ENCODE results near the gene DEPDC5. TPM values are rescaled to one million over a fixed set of nuclear protein-coding genes. Genes with fewer than 3 reads are reported as not detected.

The DEPDC5 gene
- total and polyA plus RNA-seq, 5 donors from 2014 or later, result 4.1 to 57.6 (median 9.7) TPM

GRCh38 chr22:31728857-31729256 is 25.0 kb upstream of the DEPDC5 start:
- Mint-ChIP-seq H3K4me1 (peaks cover 7 to 20% (median 17%) of the 10 kb centered on the region in 4 donors), H3K36me3 (peaks cover 10% of the 10 kb centered on the region), H3K4me3 (no peak overlapping the region), H3K9me3 (no peaks in the 10 kb centered on the region), H3K27me3 (no peaks in the 10 kb centered on the region), H3K27ac (no peak overlapping the region)
- Histone ChIP-seq H3K36me3 (ENCODE audit: control insufficient read depth, insufficient read depth, low read length) (peaks cover 15% of the 10 kb centered on the region), H3K4me3 (ENCODE audit: low read depth, low read length) (no peak overlapping the region), H3K9me3 (ENCODE audit: control insufficient read depth in 2 of 2, low read length in 2 of 2) (no peaks in the 10 kb centered on the region), H3K27me3 (ENCODE audit: control insufficient read depth, insufficient read depth, low read length) (no peaks in the 10 kb centered on the region), H3K4me1 (ENCODE audit: control insufficient read depth, insufficient read depth, low read length, poor library complexity, severe bottlenecking) (no peaks in the 10 kb centered on the region), H3K27ac (ENCODE audit: insufficient read depth, low read length, poor library complexity, severe bottlenecking) (no peak overlapping the region)
- DNase-seq, result no peak
- ATAC-seq (ENCODE audit: low read depth in 2 of 2), result no peak

GRCh38 chr22:31730344-31730711 is 23.5 kb upstream of the DEPDC5 start:
- no peaks in the 10 kb centered on the region for H3K4me1 ChIP-seq (ENCODE audit: control insufficient read depth, insufficient read depth, low read length, poor library complexity, severe bottlenecking)
- no peak overlapping the region for H3K4me3 ChIP-seq (ENCODE audit: low read depth, low read length)
- no peak overlapping the region for H3K4me3 Mint-ChIP-seq
- H3K4me1 Mint-ChIP-seq, result peaks cover 7 to 29% (median 25%) of the 10 kb centered on the region in 4 donors
- no peaks in the 10 kb centered on the region for H3K27me3 Mint-ChIP-seq
- no peaks in the 10 kb centered on the region for H3K27me3 ChIP-seq (ENCODE audit: control insufficient read depth, insufficient read depth, low read length)
- H3K9me3 Mint-ChIP-seq, result no peaks in the 10 kb centered on the region
- DNase-seq, result no peak
- H3K27ac Mint-ChIP-seq, result no peak overlapping the region
- H3K36me3 Mint-ChIP-seq, result peaks cover 13% of the 10 kb centered on the region
- no peak for ATAC-seq (ENCODE audit: low read depth in 2 of 2)
- no peaks in the 10 kb centered on the region for H3K9me3 ChIP-seq (ENCODE audit: control insufficient read depth in 2 of 2, low read length in 2 of 2)
- no peaks in the 10 kb centered on the region for H3K36me3 ChIP-seq (ENCODE audit: control insufficient read depth, insufficient read depth, low read length)
- no peak overlapping the region for H3K27ac ChIP-seq (ENCODE audit: insufficient read depth, low read length, poor library complexity, severe bottlenecking)

DNA sequence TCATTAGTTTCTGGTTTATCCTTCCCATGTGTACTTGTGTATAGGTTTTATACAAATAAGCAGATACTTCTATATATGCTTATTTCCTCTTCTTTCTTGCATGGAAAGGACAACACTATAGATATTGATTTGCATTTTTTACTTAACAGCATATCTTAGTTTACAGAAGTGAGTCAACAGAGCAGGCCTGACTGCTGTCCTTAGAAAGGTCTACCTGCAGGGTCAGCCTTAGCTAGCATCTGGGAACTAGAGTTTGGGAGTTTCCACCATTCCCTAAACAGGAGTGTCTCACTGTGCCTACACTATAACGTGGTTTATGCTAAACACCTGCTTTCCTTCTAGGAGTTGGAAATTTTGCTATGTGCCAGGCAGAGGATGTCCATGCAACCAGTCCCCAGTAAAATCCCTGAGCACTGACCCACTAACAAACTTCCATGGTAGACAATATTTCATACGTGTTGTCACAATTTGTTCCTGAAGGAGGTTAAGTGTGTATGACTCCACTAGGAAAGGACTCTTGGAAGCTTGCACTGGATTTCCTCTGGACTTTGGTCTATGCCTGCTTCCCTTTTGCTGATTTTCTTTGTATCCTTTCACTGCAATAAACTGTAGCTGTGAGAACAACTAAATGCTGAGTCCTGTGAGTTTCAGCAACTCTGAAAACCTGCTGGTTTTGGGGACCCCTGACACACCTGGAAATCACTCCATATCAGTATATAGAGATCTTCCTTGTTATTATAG is 21.6 kb upstream of the DEPDC5 start:
- ATAC-seq (ENCODE audit: low read depth in 2 of 2) (no peak), DNase-seq (no peak)
- H3K27me3 Mint-ChIP-seq, result no peaks in the 10 kb centered on the region
- no peak overlapping the region for H3K4me3 Mint-ChIP-seq
- H3K36me3 Mint-ChIP-seq, result peaks cover 13% of the 10 kb centered on the region
- peak overlapping the region in 2 of 3 donors; percentile 32 to 47 for H3K27ac Mint-ChIP-seq
- H3K4me1 Mint-ChIP-seq, result peaks cover 7 to 38% (median 25%) of the 10 kb centered on the region in 4 donors
- Histone ChIP-seq H3K4me1 (ENCODE audit: control insufficient read depth, insufficient read depth, low read length, poor library complexity, severe bottlenecking) (no peaks in the 10 kb centered on the region), H3K36me3 (ENCODE audit: control insufficient read depth, insufficient read depth, low read length) (no peaks in the 10 kb centered on the region), H3K4me3 (ENCODE audit: low read depth, low read length) (no peak overlapping the region), H3K27me3 (ENCODE audit: control insufficient read depth, insufficient read depth, low read length) (no peaks in the 10 kb centered on the region), H3K9me3 (ENCODE audit: control insufficient read depth in 2 of 2, low read length in 2 of 2) (no peaks in the 10 kb centered on the region), H3K27ac (ENCODE audit: insufficient read depth, low read length, poor library complexity, severe bottlenecking) (no peak overlapping the region)
- H3K9me3 Mint-ChIP-seq, result no peaks in the 10 kb centered on the region

DNA sequence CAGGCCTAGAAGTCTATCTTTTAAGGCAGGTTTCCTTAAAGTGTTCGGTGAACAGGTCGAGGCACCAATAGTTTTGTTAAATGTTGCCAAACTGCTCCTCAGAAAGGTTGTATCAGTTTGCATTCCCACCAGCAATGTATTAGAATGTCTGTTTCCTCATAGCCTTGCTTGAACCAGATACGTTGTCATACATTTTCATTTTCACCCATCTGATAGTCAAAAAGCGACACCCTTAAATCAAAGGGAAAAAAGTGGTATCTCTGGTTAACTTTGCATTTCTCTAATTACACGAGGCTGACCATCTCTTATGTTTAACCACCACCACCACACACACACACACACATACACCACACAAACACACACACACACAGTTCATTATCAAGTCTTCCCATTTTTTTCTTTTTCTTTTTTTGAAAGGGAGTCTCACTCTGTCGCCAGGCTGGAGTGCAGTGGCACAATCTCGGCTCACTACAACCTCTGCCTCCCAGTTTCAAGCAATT is 20.2 kb upstream of the DEPDC5 start:
- H3K4me3 ChIP-seq (ENCODE audit: low read depth, low read length), result no peak overlapping the region
- Mint-ChIP-seq H3K4me3 (no peak overlapping the region), H3K9me3 (no peaks in the 10 kb centered on the region), H3K4me1 (peaks cover 17 to 48% (median 36%) of the 10 kb centered on the region in 4 donors), H3K36me3 (peaks cover 23% of the 10 kb centered on the region), H3K27me3 (no peaks in the 10 kb centered on the region), H3K27ac (peak overlapping the region; percentile 45 to 75 (median 65))
- DNase-seq (no peak), ATAC-seq (ENCODE audit: low read depth in 2 of 2) (no peak)
- peaks cover 11% of the 10 kb centered on the region for H3K4me1 ChIP-seq (ENCODE audit: control insufficient read depth, insufficient read depth, low read length, poor library complexity, severe bottlenecking)
- H3K27me3 ChIP-seq (ENCODE audit: control insufficient read depth, insufficient read depth, low read length), result no peaks in the 10 kb centered on the region
- peaks cover 6% of the 10 kb centered on the region for H3K36me3 ChIP-seq (ENCODE audit: control insufficient read depth, insufficient read depth, low read length)
- H3K9me3 ChIP-seq (ENCODE audit: control insufficient read depth in 2 of 2, low read length in 2 of 2), result no peaks in the 10 kb centered on the region
- no peak overlapping the region for H3K27ac ChIP-seq (ENCODE audit: insufficient read depth, low read length, poor library complexity, severe bottlenecking)

DNA sequence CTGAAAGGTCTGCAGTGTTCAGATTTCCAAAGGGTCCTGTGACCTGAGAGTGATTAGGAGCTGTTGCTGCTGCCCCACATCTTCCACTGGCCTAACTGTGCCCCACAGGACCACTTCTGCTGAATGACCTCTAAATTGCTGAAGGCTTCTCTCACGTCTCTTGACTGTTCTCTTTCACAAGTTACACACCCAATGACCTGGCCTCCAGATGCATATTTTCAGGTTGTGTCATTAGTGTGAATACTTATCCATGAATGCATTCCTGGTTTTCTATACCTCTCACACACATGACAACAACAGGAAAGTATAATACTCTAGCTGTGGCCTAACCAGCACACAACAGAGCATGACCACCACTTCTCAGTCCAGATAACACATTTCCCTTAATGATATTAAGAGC is 19.3 kb upstream of the DEPDC5 start:
- no peaks in the 10 kb centered on the region for H3K9me3 ChIP-seq (ENCODE audit: control insufficient read depth in 2 of 2, low read length in 2 of 2)
- peaks cover 22 to 57% (median 41%) of the 10 kb centered on the region in 4 donors for H3K4me1 Mint-ChIP-seq
- H3K27me3 Mint-ChIP-seq, result no peaks in the 10 kb centered on the region
- peaks cover 11% of the 10 kb centered on the region for H3K36me3 ChIP-seq (ENCODE audit: control insufficient read depth, insufficient read depth, low read length)
- no peak overlapping the region for H3K27ac ChIP-seq (ENCODE audit: insufficient read depth, low read length, poor library complexity, severe bottlenecking)
- peak overlapping the region in 1 of 3 donors; percentile 46 for H3K27ac Mint-ChIP-seq
- DNase-seq (no peak), ATAC-seq (ENCODE audit: low read depth in 2 of 2) (no peak)
- H3K4me3 ChIP-seq (ENCODE audit: low read depth, low read length), result no peak overlapping the region
- no peaks in the 10 kb centered on the region for H3K9me3 Mint-ChIP-seq
- peaks cover 23% of the 10 kb centered on the region for H3K36me3 Mint-ChIP-seq
- H3K4me1 ChIP-seq (ENCODE audit: control insufficient read depth, insufficient read depth, low read length, poor library complexity, severe bottlenecking), result peaks cover 11% of the 10 kb centered on the region
- H3K4me3 Mint-ChIP-seq, result no peak overlapping the region
- no peaks in the 10 kb centered on the region for H3K27me3 ChIP-seq (ENCODE audit: control insufficient read depth, insufficient read depth, low read length)

DNA sequence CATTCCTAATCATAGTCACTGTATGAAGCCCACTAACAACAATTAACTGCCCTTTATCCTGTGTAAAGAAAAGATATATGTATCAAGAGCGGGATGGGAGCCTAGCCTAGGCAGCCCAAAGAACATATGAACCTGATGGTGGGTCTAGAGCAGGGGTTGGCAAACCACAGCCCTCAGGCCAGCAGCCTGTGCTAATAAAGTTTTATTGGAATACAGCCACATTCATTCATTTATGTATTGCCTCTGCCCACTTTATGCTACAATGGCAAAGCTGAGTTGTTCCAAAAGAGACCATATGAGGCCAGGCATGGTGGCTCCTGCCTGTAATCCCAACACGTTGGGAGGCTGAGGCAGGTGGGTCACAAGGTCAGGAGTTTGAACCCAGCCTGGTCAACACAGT is 17.4 kb upstream of the DEPDC5 start:
- Mint-ChIP-seq H3K27me3 (no peaks in the 10 kb centered on the region), H3K9me3 (no peaks in the 10 kb centered on the region), H3K4me3 (no peak overlapping the region), H3K36me3 (peaks cover 26% of the 10 kb centered on the region), H3K27ac (peak overlapping the region in 2 of 3 donors; percentile 56 to 94), H3K4me1 (peaks cover 23 to 67% (median 50%) of the 10 kb centered on the region in 4 donors)
- ATAC-seq (ENCODE audit: low read depth in 2 of 2) (no peak), DNase-seq (no peak)
- Histone ChIP-seq H3K36me3 (ENCODE audit: control insufficient read depth, insufficient read depth, low read length) (peaks cover 16% of the 10 kb centered on the region), H3K27me3 (ENCODE audit: control insufficient read depth, insufficient read depth, low read length) (no peaks in the 10 kb centered on the region), H3K4me3 (ENCODE audit: low read depth, low read length) (no peak overlapping the region), H3K4me1 (ENCODE audit: control insufficient read depth, insufficient read depth, low read length, poor library complexity, severe bottlenecking) (peaks cover 11% of the 10 kb centered on the region), H3K9me3 (ENCODE audit: control insufficient read depth in 2 of 2, low read length in 2 of 2) (no peaks in the 10 kb centered on the region), H3K27ac (ENCODE audit: insufficient read depth, low read length, poor library complexity, severe bottlenecking) (no peak overlapping the region)

DNA sequence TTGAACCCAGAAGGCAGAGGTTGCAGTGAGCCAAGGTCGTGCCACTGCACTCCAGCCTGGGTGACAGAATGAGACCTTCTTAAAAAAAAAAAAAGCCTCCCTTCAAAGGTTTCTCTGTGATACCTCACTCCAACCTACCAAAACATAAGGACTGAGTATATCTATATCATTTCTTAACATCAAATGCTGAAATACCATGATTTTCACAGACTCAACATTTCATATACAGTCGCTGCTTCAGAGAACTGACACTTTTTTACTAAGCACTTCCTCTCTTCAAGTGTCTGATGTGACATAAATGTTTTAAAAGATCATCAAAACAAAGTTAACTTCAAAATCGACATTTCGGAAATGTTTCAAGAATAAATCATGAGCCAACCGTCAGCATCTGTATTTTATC is 15.9 kb upstream of the DEPDC5 start:
- H3K27ac ChIP-seq (ENCODE audit: insufficient read depth, low read length, poor library complexity, severe bottlenecking), result no peak overlapping the region
- H3K4me1 Mint-ChIP-seq, result peaks cover 21 to 74% (median 48%) of the 10 kb centered on the region in 4 donors
- ATAC-seq (ENCODE audit: low read depth in 2 of 2) (peak; percentile 46 to 83), DNase-seq (peak in 2 of 3 donors; percentile 34 to 66)
- peaks cover 35% of the 10 kb centered on the region for H3K36me3 Mint-ChIP-seq
- peak overlapping the region; percentile 50 to 94 (median 91) for H3K27ac Mint-ChIP-seq
- H3K9me3 ChIP-seq (ENCODE audit: control insufficient read depth in 2 of 2, low read length in 2 of 2), result no peaks in the 10 kb centered on the region
- peaks cover 21% of the 10 kb centered on the region for H3K36me3 ChIP-seq (ENCODE audit: control insufficient read depth, insufficient read depth, low read length)
- H3K27me3 ChIP-seq (ENCODE audit: control insufficient read depth, insufficient read depth, low read length), result no peaks in the 10 kb centered on the region
- peak overlapping the region; percentile 28 to 79 (median 42) for H3K4me3 Mint-ChIP-seq
- H3K4me1 ChIP-seq (ENCODE audit: control insufficient read depth, insufficient read depth, low read length, poor library complexity, severe bottlenecking), result peaks cover 11% of the 10 kb centered on the region
- no peaks in the 10 kb centered on the region for H3K27me3 Mint-ChIP-seq
- H3K4me3 ChIP-seq (ENCODE audit: low read depth, low read length), result no peak overlapping the region
- H3K9me3 Mint-ChIP-seq, result no peaks in the 10 kb centered on the region

DNA sequence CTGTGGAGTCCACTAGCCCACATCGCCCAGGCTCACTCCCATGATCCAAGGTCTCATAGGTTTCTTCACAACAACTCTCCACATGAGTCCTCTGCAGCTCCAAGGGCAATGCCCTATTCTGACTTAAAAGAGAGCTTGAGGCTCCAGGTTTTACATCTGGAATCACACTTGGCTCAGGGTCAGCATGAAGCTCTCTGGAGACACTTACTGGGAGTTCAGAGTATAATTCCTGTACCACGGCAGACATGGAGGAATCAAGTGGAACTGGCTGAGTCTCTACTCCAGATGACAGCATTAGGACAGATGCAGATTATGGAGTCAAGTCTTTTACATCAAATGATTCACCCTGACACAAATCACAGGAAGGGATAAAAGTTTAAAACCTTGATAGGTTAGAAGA is 15.3 kb upstream of the DEPDC5 start:
- H3K27me3 ChIP-seq (ENCODE audit: control insufficient read depth, insufficient read depth, low read length), result no peaks in the 10 kb centered on the region
- no peak for ATAC-seq (ENCODE audit: low read depth in 2 of 2)

More for the DNA sequence above, 15.3 kb upstream of the DEPDC5 start:
- Histone ChIP-seq H3K36me3 (ENCODE audit: control insufficient read depth, insufficient read depth, low read length) (peaks cover 22% of the 10 kb centered on the region), H3K4me1 (ENCODE audit: control insufficient read depth, insufficient read depth, low read length, poor library complexity, severe bottlenecking) (peaks cover 11% of the 10 kb centered on the region), H3K9me3 (ENCODE audit: control insufficient read depth in 2 of 2, low read length in 2 of 2) (no peaks in the 10 kb centered on the region), H3K4me3 (ENCODE audit: low read depth, low read length) (no peak overlapping the region), H3K27ac (ENCODE audit: insufficient read depth, low read length, poor library complexity, severe bottlenecking) (no peak overlapping the region)
- peaks cover 33% of the 10 kb centered on the region for H3K36me3 Mint-ChIP-seq
- no peaks in the 10 kb centered on the region for H3K27me3 Mint-ChIP-seq
- no peaks in the 10 kb centered on the region for H3K9me3 Mint-ChIP-seq
- DNase-seq, result no peak
- H3K27ac Mint-ChIP-seq, result peak overlapping the region; percentile 50 to 94 (median 91)
- H3K4me1 Mint-ChIP-seq, result peaks cover 21 to 71% (median 47%) of the 10 kb centered on the region in 4 donors
- peak overlapping the region in 2 of 4 donors; percentile 54 to 79 for H3K4me3 Mint-ChIP-seq
